ENCODE measurements around the gene DIP2A.
A peak's percentile ranks its signal among the peaks of the same experiment; 100 is the strongest.
"Not testable (repeated sequence)": the region's sequence is repeated elsewhere in the genome, so short reads cannot be mapped to it uniquely, and the experiment has no call there.

The DIP2A gene

DNA sequence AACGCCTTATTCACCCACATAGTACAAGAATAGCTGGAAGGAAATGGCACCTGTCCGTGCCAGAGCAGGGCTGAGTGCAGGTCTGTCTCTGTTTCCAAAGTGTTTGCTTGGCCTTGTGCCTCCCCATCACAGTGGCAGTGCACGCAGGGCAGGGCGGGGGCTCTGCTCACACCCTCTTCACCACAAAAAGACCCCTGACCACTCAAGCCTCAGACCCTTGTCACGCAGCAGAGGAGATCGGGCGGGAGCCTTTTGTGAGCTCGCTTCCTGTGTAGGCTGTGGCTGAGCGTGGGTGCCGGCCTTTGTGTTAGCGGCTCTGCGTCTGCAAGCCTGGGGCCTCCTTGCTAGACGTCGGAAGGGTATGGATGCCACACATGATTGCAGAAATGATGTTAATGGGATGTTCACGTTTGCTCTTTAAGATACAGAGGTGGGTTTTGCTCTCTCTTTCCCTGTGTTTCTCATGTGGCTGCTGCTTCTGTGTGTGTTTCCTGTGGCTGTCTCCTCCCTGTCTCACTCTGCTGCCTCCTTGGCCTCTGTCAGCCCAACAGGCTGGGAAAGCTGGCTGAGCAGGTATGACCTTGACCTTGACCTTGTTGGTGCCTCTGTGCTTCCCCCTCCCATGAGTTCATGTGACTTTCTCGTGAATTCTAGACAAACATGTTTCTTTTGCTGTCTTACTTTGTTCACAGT is 100.7 kb downstream of the DIP2A start:
- DNase-seq = peak; percentile 79

- DNase-seq = no peak
Observed at GRCh38 chr21:46560568-46561444, 102.1 kb downstream of the DIP2A start.

- no peak for DNase-seq
Observed at GRCh38 chr21:46561445-46562090, 102.9 kb downstream of the DIP2A start.

- no peak for DNase-seq
Observed at GRCh38 chr21:46562472-46562871, 103.8 kb downstream of the DIP2A start.

GRCh38 chr21:46562964-46563607 is 104.4 kb downstream of the DIP2A start:
- no peak for DNase-seq

- DNase-seq = no peak
Observed at GRCh38 chr21:46564391-46564790, 105.7 kb downstream of the DIP2A start.

GRCh38 chr21:46567348-46567747 is 108.7 kb downstream of the DIP2A start:
- no peak for DNase-seq

- no peak for DNase-seq
Observed at GRCh38 chr21:46568562-46568961, 109.9 kb downstream of the DIP2A start.

GRCh38 chr21:46569081-46569480 is 110.4 kb downstream of the DIP2A start:
- no peak for DNase-seq

DNA sequence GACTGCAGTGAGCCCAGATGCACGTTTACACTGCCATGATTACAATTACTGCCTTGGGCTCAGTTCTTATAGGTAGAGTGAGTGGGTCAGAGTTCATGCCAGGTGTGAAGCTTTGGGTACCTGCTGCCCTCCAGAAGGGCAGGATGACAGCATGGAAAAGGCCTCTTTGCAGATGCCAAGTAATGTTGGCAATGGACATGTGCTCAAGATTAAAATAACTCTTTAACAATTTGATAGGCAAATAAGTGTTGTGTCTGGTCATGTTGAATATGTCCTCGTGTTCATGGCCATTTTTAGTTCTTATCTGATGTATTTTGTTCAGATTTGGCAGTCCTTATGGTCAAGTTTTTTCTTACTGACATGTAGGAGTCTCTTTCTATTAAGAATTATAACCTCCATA is 111.4 kb downstream of the DIP2A start:
- no peak for DNase-seq

GRCh38 chr21:46570631-46571030 is 111.9 kb downstream of the DIP2A start:
- no peak for DNase-seq

GRCh38 chr21:46572850-46573249 is 114.2 kb downstream of the DIP2A start:
- DNase-seq = no peak

- DNase-seq = not testable (repeated sequence)
Observed at GRCh38 chr21:46577786-46578185, 119.1 kb downstream of the DIP2A start.

GRCh38 chr21:46579394-46579793 is 120.7 kb downstream of the DIP2A start:
- not testable (repeated sequence) for DNase-seq

DNA sequence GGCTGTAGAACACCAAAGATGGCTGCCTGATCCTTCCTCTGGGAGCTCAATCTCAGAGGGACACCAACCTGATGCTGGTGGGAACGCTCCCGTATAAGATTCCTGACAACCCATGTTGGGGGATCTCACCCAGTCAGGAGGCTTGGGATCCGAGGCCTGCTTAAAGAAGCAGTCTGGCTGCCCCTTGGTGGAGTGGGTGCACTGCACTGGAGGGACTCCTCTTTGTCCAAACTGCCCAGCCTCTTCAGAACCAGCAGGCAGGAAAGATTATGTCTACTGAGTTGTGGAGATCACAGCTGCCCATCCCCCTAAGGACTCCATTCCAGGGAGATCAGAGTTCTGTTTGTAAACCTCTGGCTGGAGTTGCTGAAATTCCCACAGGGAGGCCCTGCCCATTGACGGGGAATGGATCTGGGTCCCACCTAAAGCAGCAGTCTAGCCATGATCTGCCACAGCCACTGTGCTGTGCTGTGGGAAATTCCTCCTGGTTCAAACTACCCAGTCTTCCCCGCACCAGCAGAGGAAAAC is 123.2 kb downstream of the DIP2A start:
- no peak for DNase-seq

GRCh38 chr21:46585191-46585953 is 126.7 kb downstream of the DIP2A start:
- no peak for DNase-seq

GRCh38 chr21:46594276-46594675 is 135.6 kb downstream of the DIP2A start:
- DNase-seq = no peak

- no peak for DNase-seq
Observed at GRCh38 chr21:46596201-46596600, 137.5 kb downstream of the DIP2A start.

DNA sequence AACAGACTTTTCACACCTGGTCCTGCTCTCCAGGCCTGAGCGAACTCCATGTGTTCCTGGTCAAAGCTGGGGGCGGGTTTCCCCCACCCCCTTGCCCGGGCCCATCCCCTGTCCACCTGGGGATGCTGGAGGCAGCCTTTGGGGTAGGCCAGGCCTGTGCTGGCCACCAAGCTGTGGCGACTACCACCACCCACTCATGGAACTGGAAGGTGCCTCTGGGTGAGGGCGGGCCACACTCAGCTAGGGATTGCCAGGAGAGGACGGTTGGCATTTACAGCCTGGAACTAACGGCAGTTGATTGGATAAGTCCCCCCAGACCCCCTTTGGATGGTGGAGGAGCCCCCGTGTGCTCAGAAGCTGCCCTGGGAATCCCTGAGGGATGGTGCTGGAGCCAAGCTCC is 138.3 kb downstream of the DIP2A start:
- no peak for DNase-seq

GRCh38 chr21:46597896-46598343 is 139.2 kb downstream of the DIP2A start:
- DNase-seq = no peak

DNA sequence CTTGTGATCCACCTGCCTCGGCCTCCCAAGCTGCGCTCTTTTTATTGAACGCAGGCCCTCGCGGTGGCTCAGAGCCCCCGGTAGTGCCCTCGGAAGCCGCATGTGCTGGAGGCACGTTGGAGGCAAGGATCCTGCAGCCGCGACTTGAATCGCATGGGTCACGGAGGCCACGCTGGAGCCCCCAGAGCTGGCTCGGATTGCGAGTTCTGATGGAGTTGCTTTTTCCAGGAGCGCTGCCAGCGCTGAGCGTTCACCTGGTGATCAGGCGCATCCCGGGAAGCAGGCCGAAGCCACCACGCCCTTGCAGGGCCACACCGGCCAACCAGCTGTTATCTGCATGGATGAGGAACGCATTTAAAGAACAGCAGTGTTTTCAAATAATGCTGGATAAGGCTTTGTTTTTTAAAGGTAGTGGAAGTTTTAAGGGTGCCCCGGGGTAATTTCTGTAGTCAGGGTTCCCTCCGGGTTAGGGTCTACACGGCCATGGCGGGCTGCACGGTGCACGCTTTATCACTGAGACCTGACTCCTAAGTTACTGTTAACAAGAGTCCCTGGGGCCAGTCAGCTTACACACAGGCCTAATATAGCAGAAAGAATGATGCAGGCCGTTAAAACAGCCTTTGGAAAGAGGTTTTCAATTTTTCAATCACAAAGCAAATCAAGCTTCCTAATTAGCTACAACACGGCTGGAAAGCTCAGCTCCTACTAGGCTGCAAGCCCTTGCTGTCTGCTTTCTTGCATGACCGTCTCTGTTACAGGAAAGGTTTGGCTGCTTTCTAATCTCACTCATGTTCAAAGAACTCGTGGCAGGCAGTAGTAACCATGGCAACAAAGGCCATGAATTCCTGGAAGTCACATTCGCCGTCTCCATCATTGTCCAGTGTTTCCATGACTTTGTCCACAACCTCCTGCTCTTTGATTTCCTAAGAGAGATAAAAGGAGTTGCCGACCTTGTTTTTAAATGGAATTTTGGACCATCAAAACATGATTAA is 140.2 kb downstream of the DIP2A start:
- no peak for DNase-seq
